ENCODE data around the gene GPR155.
"Not testable (repeated sequence)": the region's sequence is repeated elsewhere in the genome, so short reads cannot be mapped to it uniquely, and the experiment has no call there.

GPR155 gene

DNA sequence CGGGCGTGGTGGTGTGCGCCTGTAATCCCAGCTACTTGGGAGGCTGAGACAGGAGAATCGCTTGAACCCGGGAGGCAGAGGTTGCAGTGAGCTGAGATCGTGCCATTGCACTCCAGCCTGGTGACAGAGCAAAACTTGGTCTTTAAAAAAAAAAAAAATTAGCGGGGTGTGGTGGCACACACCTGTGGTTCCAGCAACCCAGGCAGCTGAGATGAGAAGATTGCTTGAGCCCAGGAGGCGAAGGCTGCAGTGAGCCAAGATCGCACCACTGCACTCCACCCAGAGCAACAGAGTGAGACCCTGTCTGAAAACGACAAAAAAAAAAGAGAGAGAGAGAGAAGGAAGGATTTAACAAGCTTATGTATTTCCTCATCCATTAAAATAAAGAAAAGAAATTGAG lies 2.7 kb upstream of the GPR155 start:
- DNase-seq: not testable (repeated sequence)

DNA sequence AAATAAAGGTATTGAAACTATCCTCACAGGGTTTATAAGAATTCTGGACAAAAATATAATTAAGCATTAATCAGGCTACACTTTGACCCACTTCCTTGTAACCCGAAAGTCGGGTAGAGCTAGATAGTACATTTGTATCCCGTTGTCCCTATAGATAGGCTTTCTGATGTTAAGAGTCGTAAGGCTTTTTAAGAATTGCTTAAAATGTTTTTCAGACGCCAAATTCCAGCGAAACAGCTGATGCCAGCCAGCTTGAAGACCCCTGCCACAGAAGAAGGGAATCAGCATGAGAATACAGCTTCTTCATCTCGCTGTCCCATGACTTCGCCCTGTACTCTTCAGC lies 962 bp upstream of the GPR155 start:
- DNase-seq: no peak

DNA sequence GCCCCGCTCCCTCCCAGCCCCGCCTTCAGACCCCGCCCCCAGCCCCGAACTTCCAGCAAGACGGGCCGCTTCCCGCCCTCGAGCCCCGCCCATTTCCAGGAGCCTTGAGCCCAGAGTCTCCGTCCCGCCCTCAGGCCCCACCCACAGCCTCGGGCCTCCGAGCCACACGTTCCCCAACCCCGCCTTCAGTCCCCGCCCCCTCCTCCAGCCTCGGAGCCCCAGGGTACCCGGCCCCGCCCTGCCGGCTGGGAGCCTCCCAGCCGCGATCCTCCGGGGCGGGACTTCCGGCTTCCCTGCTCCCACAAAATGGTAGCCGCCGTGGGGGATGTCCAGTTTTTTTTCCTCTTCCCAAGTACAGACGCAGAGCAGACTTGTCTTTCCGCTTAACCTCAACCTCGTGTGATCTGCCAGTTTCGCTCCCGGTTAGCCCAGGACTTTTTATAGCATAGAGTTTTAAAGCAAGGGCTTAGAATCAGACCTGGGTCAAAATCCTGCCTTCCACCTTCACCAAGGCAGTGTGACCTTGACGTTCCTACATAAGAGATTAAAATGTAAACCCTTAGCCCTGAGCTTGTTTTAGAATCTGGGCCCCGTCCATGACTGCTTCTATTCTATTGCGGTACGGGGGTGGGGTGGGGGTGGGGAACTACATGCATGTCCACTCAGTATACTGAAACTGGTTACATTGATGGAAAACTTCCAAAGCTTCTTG lies 435 bp upstream of the GPR155 start:
- DNase-seq: peak; percentile 97

DNA sequence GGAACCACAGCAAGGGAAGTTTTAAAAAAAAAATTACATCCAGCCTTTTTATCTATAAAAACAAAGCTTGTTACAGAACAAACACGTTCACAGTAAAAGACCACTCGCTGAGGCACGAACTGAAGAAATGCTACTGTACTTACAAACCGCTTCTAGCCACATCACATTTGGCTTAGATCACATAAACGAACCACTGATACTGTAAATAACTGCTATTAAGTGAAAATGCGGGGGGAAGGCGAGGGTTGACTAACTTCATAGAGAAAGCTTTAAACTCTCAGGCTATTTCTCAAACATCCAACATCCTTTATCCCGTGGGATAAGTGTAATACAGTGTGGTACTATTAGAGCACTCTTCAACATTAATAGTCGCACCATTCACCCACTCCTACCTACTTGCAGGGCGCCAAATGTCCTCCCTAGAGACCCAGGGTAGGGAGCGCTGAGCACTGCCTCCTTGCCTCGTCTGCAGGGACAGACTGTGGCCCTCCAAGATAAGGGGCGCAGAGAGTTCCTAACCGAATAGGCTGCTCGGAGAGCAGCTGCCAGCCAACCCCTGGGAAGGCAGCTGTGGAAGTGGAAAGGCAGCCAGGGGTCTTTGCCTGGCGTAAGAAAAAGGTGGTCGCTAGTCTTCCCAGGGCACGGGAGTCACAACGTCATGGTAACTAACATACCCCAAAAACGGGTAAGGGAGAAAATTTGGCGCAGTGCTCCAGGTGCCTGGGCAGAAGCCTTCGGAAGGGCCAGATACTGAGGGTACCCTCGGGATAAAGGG lies 854 bp downstream of the GPR155 start:
- peak; percentile 17 for DNase-seq

DNA sequence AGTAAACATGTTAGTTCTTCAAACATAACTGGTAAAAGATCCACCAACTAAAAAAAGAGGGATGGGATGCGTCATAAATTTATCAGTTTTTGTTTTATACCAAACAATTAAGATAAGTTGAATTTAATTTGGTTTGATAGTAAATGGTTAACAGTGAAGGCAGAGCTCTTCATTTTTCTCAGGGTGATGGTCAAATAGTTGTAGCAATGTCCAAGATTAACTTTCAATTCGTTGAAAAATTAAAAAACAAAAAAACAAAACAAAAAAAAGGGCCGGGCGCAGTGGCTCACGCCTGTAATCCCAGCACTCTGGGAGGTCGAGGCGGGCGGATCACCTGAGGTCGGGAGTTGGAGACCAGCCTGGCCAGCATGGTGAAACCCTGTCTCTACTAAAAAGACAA lies 1.8 kb downstream of the GPR155 start:
- not testable (repeated sequence) for DNase-seq

DNA sequence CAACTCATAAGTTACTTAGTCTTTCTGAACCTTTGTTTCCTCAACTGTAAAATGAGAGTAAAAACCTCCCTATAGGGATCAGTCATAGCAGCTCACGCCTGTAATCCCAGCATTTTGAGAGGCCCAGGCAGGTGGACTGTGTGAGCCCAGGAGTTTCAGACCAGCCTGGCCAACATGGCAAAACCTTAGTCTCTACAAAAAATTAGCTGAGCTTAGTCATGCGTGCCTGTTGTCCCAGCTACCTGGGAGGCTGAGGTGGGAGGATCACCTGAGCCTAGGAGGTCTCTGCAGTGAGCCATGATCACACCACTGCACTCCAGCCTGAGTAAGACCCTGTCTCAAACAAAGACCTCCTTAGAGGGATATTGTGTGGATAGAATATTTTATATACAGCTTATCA lies 2.3 kb downstream of the GPR155 start:
- DNase-seq: no peak

DNA sequence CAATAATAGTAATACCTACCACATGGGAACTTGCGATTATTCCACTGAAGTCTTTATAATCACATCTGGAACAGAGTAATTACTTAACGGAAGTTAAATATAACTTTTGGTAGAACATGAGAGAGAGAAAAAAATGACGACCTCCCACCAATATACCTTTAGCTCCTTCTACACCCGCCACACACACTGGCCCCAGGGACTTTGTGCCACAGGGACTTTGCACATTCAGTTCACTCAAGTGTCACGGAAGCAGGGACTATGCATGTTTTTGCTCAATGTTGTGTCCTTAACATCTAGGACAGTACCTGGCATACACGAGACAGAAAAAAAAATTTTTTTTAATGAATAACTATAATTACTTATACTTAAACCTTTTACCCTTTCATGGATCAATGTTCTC lies 4.0 kb downstream of the GPR155 start:
- no peak for DNase-seq

DNA sequence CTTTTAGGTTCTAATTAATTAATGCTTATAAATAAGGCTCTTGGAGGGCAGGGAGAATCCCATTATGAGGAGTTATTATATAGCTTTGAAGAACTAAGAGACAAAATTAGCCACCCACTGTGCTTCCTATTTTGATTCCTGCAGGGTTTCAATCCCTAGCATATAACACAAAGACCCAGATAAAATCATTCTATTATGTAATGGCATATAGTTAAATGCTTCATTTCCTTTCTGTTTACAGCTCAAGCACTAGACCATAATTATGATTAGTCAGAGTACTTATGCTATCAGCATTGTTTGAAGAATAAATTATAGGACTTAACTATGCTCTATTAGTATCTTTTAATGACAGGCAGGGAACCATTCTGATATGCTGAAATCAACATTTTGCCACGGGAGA lies 9.1 kb downstream of the GPR155 start:
- DNase-seq: peak; percentile 63

DNA sequence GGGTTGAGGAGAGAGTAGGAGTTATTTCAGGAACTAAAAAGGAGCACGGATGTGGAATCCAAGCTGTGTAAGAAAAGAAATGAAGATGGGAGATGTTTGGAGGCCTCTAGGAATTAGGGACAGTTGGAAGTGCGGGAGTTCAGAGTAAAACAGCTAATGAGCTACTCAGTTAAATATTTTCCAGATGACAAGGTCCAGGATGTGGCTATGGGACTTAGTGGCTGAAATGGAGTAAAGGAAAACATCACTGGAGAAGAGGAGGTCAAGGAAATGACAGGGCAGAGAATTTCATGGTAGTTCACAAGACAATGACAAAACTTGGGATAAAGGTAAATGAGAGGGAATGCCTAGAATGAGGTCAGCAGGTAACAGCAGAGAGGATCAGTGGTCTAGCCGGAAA lies 13.0 kb downstream of the GPR155 start:
- DNase-seq: no peak

DNA sequence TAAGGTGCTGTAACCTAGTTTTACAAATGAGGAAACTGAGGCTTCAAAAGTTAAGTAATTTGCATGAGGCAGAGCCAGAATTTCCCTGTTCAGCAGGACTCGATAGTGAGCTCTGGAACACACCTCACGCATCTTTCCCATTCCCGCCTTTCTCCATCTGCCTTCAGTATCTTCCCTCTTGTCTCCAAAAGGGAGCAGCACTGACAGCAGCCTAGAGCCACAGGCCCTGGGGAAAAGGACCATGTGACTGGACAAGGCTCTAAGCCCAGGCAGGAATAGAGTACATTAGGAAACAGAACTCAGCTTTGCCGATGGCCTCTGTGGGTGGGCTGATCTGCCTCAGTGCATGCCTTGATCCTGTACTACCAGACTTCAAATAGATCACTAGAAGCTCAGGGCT lies 21.5 kb downstream of the GPR155 start:
- DNase-seq: no peak

DNA sequence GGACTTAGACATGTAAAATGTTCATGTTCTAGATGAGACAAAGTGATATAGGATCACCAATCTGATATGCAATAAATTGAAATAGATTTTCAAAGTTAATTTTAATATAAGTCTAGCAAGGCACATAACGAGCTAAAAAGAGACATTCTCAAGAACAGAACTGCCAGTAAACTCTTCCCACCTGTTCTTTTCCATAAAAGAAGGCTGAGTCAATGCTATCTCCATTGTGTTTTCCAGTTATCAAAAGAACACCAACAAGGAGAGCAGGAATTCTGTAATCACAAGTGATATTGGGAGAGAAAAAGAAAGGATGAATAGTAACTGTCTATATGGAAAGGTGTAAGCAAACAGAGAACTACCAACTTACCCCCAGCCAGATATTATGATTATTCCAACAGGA lies 25.6 kb downstream of the GPR155 start:
- no peak for DNase-seq

DNA sequence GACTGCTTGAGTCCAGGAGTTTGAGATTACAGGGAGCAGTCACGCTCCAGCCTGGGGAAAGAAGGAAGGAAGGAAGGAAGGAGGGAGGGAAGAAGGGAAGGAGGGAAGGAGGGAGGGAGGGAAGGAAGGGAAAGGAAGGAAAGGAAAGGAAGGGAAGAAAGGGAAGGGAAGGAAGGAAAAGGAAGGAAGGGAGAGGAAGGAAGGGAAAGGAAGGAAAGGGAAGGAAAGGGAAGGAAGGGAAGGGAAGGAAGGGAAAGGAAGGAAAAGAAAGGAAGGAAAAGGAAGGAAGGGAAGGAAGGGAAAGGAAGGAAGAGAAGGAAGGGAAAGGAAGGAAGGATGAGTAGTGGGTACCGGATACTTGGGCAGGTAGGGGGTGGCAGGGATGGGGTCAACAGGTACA lies 32.3 kb downstream of the GPR155 start:
- no peak for DNase-seq

DNA sequence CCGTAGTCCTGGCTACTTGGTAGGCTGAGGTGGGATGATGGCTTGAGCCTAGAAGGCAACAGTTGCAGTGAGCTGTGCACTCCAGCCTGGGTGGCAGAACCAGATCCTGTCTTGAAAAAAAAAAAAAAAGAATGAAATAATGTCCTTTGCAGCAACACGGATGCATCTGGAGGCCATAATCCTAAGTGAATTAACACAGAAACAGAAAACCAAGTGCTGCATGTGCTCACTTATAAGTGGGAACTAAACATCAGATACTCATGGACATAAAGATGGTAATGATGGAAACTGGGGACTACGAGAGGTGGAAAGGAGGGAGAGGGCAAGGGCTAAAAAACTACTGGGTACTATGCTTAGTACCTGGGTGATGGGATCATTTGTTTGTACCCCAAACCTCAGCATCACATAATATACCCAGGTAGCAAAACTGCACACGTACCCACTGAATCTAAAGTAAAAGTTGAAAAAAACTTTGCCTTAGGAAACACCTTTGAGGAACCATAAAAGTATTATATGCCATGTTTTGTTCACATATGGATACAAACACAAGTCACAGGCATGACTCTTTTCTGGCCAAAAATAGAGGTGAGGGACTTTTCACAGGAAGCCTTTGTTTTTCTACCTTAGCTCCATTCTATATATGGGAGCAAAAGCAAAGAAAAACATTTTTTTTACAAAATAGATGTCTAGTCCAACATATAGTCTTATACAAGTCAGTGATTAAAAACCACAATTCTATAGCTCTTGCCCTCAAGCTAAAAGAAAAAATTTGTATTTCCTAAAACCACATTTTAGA lies 36.6 kb downstream of the GPR155 start:
- no peak for DNase-seq

DNA sequence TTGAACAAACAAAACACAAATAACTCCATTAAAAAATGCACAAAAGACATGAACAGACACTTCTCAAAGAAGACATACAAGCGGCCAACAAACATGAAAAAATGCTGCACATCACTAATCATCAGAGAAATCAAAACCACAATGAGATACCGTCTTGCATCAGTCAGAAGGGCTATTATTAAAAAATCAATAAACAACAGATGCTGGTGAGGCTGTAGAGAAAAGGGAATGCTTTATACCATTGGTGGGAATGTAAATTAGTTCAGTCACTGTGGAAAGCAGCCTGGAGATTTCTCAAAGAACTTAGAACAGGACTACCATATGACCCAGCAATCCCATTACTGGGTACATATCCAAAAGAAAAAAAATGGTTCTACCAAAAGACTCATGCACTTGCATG lies 37.8 kb downstream of the GPR155 start:
- no peak for DNase-seq

DNA sequence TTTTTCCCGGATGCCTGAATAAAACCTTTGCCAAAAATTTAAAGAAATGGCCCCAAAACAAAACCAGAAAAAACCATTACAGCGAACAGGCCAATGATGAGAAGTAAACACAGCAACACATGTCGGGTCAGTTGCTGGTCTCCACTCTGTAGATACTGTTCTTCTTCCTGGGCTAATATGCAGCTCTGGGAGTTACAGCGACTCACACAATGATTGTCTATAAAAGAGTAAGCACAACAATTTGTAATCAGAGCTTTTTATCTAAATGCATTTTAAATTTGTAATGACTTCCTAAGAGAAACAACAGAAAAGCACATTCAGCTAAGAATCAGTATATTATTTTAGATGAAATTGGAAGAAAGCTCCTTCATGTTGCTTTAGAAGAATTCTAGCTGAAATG lies 40.3 kb downstream of the GPR155 start:
- DNase-seq: no peak

DNA sequence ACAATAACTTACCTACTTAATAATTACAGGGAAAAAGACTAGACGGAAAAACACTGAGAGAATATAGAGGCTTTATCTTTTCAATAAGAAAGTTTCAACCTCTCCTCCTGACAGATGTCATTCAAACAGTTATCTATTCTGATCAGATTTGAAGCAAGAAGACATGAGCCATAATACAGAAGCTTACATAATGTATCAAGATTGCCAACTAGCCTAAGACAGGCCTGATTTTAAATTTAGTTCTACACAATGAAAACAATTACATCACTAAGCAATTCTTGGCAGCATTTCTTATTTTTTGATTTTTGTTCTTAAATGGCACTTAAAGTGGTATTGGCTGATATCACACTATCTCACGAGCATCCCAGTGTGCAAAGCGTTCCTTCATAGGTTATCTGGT lies 41.6 kb downstream of the GPR155 start:
- DNase-seq: no peak

DNA sequence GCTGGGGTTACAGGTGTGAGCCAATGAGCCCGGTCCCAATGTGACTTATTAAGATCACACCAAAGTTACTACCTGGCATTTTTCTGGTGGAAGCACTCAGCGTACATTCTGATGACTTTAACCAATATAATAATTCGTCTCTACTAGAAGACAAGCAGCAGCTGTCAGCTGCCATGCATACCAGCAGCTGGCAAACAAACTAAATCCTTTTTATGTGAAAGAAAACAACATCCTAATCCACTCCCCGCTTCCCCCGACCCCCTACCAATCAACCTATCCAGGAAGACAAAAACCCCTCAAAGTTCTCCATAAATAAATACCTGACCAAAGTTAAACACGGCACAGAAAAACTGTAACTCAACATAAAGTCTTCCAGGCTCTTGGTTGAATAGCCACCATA lies 42.1 kb downstream of the GPR155 start:
- no peak for DNase-seq

DNA sequence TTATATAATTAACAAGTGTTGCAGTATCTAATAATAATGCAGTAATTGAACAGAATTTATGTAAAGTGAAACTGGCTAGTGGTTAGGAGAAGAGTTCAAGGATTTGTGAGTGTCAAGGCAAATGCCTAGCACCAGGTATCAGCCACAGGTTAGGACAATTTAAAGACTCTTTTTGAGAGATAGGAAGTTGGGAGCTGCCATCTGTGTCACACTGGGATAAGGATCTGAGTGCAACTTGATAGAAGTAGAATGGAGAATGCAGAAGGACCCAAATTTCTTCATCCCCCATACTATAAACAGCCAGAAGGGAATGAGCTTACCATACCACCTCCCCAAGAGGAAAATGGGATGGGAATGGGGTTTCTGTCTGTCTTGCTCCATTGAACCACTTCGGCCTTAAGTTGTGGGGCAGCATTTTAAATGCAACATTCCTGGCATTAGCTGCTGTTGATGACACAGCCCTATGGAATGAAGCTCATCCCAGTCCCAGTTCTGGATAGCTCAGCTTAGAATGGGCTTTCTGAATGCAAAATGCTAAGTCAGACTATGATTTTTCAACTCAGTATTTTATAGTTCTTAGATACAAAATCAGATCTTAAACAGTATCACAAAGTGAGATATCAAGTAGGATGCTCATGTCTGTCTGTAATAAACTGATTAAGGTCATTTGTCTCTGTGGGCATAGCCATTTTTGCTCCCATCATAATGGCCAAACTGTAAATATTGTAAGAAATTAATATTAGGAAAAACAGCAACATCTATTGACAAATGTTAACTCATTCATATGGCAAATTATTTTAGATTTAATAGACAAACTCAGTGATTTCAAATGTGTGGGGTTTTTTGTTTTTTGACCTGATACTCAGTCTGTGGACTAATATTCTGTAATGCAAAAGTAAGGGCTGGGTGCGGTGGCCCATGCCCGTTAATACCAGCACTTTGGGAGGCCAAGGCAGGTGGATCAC lies 44.0 kb downstream of the GPR155 start:
- no peak for DNase-seq

DNA sequence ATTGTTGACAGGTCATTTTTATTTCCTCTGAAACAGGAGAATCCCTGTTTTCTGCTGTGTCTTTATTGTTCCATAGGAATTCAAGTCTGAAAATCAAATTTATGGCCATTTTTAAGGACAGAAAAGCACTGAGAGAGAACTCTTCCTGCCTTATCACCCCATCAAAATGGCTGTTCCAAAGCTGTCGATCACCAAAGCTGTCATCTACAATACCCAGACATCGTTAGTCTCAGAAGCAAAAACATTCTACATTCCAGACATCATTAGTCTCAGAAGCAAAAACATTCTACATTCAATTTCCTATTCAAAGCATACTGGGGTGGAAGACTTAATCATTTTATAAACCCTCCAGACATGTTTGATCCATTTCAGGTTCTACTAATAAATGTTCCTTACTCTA lies 46.9 kb downstream of the GPR155 start:
- no peak for DNase-seq

DNA sequence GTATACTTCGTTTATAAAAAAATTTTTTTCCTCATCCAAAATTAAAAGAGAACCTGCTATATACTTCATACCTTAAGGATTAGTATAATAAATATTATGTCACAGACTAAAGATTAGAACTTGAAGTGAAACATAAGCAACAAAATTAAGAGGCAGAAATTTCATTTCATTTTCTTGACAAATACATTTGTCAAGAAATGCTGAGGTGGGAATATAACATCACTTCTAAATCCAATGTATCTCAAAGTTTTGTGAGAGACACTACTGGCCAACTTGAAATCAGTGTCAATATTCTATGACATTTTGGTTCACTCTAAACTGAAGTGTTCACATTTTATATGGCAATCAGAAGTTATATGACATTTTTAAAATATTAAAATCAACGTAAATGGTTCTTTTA lies 47.5 kb downstream of the GPR155 start:
- no peak for DNase-seq

DNA sequence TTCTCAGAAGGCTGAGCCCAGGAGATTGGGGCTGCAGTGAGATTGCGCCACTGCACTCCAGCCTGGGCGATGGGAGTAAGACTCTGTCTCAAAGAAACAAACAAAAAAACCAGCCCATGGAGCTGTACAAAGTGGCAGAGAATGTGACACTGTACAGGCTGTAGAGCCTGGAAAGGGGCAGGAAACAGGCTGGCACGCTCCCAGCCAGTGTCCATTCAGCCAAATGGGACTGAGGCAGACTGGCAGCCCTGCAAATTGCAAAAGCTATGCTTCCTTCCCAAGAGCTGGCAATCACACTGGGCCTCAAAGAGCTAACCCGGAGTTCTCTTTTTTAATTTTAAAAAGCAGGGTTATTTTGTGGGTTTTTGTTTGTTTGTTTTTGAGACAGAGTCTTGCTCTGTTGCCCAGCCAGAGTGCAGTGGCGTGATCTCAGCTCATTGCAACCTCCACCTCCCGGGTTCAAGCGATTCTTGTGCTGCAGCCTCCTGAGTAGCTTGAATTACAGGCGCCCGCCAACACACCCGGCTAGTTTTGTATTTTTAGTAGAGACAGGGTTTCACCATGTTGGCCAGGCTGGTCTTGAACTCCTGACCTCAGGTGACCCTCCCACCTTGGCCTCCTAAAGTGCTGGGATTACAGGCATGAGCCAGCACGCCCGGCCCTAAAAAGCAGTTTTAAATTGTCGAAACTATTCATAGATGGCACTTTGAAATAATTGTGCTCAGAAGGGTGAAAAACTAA lies 48.5 kb downstream of the GPR155 start:
- no peak for DNase-seq

DNA sequence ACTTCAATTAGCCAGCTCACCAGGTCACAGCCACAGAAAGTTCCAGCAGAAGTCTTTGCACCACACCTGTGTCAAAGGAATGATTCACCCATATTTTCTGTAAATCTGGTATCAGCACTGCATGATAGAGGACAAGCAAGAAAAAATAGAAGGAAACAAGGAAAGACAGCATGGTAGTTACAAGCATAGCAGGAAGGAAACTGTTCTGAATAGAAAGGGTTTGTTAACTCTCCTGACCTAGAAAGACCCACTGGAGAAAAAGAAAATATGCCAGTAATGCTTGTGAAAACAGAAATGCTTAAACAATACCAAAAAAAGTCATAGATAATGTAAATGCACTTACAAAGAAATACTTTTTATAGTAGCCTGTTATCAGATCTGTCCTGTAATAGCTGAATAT lies 50.5 kb downstream of the GPR155 start:
- DNase-seq: no peak
